HG03469 (cell line): ENCODE results near the gene PHLDB2.
"Not testable (repeated sequence)": the region's sequence is repeated elsewhere in the genome, so short reads cannot be mapped to it uniquely, and the experiment has no call there.

Experiments
- ATAC-seq: cut with Tn5 transposase; IDR thresholded peaks from one replicate; pipeline ENCODE4 v1.9.1; 2021; ENCODE audit warnings: mild to moderate bottlenecking, moderate library complexity, moderate number of reproducible peaks; ENCODE audit not compliant: unreplicated experiment

Gene PHLDB2

DNA sequence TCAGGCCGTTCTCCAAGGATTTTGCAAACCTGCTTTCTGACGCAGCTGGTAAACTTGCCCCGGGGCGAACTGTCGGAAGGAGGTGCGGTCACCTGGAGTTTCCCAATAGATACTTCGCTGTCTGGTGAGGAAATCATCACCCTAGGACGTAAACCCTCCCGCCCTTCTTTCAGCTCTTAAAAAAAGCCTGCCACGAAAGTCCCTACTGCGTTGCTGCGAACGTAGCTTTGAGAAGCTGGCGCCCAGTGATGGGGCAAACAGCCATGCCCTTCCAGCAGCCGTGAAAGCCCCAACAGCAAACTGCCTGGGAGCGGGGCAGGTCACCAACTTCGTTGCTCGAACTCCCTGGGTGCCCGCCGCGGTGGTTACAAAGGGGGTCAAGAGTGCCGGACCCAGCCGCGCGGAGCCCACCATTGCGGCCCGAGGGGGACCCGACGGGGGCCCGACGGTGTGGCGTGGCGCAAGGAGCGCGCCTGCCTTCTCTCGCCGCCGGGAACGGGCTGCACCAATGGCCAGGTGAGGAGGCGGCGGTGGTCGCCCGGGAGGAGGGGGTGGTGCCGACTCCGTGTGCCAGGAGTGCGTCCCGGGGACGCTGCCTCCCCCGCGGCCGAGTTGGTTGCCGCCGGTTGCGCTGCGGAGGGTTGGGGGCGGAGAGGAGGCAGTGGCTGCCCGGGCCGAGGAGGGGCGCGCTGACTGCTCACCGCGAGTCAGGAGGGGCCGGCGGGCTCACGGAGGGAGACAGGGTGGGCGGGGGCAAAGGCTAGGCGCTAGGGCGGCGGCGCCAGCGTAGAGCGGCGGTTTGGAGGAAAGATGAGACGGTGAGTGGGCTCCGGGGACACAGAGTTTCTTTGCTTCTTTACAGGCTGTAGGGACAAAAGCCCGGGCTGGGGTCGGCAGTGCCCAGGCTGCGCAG lies at the start of gene PHLDB2:
Gene PHLDB2, plus strand, starts transcription at position 205 of the 913 bp plus-strand sequence. CDS start 24,813 bp downstream, outside the sequence.
- ATAC-seq = no peak

DNA sequence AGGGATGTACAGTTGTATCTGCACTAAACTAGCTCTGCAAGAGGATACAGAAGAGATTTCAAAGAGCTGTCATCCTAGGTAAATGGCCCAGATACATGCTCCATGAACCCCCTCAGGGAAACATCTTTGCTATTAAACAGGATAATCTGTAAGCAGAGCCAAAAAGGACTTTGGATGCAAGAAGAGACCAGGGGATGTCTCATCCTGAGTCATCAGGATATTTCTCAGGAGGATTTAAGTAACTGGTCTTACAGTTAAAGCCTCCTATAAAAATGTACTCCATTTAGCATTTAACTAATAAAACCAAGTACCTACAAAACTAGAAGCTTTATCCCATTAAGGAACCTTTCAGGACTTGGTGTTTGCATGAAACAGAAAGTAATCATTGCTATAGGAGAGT lies 48.2 kb upstream of the PHLDB2 start:
- ATAC-seq = no peak

DNA sequence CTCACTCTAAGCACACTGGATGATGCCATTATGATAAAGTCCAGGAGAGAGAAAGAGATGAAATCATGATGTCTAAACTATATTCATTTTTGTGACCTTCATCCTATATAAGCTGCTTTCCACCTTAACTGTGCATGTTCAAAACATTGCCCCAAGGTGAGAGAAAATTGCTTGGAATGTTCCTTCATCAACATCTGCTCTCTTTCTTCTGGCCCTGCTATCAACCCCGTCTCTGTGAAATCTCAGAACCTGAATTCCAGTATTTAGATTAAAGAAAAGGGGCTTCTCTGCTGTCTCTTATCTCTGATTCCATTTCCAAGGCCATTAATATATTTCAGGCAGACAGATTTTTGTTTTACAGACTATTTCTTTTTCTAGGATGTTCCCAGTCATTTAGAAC lies 47.3 kb upstream of the PHLDB2 start:
- no peak for ATAC-seq

DNA sequence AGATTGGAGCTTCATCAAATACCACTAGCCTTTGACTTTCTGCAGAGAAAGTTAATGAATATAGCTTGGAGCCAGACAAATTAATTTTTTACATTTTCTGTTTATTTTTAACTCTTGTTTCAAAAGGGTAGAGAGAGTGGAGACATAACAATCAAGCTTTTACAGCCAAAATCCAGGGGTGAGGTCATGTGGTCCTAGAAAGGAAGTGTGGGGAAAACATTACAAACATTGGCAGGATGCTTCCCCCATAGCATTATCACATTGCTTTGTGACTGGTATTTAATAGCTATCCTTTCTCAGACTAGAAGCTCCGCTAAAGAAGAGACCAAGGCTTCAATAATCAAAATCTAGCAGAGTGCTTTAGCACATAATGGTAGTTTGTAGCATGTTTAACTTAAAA lies 46.4 kb upstream of the PHLDB2 start:
- no peak for ATAC-seq

DNA sequence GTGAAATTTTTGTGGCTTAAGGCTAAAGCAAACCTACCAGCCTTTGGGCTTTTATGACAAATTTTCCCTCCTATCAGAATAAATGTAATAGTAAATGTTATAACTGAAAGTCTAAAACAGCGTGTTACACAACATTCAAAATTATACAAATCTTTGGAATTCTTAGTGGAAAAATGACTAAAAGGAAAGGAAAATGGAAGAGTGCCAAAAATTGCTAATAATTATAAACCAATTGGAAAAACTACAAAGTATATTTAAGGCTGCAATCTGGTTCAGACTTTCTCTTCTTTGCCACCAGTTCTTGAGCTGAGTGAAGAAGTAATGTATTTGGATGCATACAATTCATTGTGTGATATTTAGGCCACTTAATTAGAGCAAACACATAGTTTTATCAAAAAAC lies 45.6 kb upstream of the PHLDB2 start:
- no peak for ATAC-seq

DNA sequence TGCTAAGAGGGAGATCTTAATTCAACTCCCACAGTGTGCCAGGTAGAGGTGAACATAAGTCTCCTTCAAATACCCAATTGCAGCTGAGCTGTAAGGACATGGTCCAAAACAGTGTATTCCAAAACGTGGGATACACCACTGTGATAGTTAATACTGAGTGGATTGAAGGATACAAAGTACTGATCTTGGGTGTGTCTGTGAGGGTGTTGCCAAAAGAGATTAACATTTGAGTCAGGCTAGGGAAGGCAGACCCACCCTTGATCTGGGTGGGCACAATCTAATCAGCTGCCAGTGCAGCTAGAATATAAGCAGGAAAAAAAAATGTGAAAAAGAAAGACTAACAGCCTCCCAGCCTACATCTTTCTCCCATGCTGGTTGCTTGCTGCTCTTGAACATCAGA lies 45.1 kb upstream of the PHLDB2 start:
- ATAC-seq = no peak

DNA sequence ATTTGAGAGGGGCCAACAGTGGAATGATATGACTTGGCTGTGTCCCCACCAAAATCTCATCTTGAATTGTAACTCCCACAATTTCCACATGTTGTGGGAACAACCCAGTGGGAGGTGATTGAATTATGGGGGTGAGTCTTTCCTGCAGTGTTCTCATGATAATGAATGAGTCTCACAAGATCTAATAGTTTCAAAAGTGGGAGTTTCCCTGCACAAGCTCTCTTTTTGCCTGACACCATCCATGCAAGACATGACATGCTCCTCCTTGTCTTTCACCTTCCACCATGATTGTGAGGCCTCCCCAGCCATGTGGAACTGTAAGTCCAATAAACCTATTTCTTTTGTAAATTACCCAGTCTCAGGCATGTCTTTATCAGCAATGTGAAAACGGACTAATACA lies 42.3 kb upstream of the PHLDB2 start:
- ATAC-seq = not testable (repeated sequence)

DNA sequence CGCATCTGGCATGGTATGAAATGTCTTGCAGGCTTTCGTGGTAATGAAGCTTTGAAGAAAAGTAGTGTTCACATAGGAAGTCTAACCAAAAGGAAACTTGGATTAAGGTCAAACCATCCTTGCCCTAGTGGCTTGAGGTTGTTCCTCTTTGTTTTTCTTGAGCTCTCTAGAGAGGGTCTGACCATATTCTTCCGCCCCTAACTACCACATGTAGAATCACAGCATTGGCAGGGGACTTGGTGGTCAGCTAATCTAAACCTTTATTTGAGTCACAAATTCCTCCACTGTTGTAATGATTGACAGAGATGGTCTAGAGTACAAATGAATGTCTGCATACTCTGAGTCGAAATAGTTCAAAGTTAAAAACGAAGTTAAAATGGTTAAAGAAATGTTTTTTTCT lies 39.1 kb upstream of the PHLDB2 start:
- ATAC-seq = no peak

DNA sequence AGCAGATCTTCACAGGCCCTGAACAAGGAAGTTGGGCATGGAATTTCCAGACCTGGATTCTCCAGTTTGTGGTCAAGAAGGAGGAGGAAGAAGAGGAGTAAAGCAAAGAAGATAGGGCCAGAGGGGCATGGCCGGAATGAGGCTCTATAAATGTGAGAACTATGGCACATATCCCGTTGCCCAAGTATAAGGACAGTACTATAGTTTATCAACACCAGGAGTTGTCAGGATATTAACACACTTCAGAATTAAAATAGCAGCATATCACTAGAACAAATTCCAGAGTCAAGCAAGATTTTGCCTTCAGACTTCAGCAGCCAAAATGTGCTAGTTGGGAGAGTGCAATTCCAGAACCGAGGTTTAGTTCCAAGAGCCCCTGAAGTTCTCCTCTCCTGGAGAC lies 38.4 kb upstream of the PHLDB2 start:
- ATAC-seq = no peak

DNA sequence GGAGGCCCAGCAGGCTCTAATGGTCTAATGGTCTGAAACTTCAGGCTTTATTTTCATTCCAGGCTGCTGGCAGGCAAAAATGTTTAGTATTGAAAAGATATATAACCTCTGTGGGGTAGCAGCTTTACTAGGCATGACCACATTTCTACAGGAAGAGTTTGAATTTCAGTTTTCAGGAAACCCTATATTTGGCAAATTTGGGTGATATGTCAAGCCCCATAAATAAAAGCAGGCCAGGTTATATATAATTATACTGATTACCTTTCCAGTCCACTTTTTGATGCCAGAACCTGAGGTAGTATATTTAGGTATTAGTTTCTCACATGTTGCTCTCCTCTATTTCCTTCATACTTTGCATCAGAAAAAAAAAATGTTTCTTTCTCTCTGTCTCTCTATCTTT lies 37.2 kb upstream of the PHLDB2 start:
- no peak for ATAC-seq

DNA sequence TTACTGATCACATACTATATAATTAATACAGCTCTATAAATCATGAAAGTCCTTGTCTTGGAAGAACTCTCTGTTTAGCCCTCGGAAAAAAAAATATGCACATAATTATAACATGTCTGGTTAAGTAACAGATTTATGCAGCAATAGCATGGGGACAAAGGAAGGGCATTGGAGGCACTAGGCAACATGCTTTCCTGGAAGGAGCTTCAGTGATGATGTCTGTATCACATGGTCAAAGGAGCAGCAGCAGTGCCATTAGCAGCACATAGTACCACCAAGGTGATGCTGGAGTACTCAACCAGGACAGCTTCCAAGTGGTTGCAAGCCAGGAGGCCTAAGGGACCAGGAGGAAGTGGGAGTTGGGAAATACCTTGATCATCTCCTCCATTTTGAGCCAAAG lies 36.3 kb upstream of the PHLDB2 start:
- no peak for ATAC-seq

DNA sequence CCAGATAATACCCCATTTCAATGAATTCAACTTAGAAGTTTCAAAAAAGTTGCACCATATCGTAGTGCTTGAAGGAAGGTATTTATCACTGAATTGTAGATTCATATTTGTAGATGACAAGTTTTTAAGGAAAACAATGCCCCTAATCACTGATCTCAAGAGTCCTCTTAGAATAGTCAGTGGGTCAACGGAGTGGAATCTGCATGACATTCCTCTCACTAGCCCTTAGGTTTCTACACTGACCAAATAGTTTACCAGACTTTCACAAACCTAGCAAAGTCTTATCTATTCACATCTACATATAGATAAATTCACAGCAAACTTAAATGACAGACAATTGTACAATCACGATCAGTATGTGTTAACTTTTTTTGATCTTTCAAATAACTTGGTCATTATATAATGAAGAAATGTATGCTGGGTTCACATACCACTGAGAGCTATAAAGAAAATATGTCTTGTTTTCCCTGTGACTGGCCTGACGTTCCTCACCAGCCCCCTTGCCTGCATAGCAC lies 35.7 kb upstream of the PHLDB2 start:
- ATAC-seq = no peak

DNA sequence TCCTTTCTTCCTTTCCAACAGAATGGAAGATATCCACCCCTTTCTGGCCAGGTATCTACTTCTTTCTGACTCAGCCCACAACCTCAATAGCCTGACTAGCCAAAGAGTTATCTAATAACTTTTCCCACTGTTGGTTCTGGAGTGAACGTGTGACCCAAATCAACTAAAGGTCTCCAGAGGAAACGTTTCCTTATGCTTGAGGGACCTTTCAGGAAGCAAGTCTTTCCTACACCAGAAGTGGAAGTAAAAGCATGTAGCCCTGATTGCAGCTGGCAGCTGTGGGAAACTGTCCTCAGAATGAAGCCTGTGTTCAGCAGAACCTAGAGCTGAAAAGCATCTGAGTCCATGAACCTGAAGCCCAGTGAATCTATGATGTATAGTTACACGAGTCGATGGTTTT lies 34.7 kb upstream of the PHLDB2 start:
- no peak for ATAC-seq

DNA sequence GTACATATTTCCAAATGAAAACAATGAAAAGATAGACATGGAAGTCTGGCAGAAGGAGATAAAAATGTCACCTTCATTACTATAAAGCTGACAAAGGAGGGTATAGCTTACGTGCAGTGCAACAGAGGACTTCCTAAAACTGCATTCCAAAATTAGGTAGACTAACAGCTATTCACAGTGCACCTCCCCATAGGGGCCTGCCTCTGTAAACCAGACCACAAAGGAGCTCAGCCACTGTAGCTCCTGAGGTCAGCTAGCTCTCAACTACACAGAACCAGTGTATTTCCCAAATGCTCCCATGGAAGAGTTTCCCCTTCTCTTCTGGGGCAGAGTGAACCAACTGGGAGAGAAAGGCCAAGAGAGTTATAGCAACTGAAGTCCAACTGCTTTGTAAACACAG lies 31.2 kb upstream of the PHLDB2 start:
- ATAC-seq = no peak

DNA sequence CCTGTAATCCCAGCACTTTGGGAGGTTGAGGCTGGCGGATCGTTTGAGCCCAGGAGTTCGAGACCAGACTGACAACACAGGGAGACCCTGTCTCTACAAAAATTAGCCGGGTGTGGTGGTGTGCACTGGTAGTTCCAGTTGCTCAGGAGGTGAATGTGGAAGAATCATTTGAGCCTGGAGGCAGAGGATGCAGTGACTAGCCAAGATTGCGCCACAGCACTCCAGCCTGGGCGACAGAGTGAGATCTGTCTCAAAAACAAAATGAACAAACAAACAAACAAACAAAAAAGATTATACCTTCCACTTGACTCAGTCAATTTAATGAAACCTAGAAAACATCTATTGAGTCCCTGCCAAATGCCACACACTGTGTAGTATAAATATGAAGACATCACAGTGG lies 30.5 kb upstream of the PHLDB2 start:
- no peak for ATAC-seq

DNA sequence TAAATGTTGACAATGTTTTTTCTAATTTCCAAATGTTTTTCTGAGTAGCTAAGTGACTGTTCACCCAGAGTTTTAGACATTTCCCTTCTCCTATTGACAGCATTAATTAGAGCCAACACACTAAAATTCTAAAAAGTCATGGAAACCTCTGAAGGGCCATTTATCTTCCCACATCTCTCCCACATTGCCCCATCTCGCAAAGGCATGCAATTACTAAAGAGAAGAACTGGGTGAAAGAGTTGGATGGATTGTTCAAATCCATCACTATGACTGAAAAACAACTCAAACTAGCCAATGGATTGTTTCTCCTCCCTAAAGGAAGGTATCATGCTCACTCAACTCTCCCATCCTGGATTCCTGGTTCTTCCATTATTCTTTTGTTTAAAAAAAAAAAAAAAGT lies 30.0 kb upstream of the PHLDB2 start:
- no peak for ATAC-seq

DNA sequence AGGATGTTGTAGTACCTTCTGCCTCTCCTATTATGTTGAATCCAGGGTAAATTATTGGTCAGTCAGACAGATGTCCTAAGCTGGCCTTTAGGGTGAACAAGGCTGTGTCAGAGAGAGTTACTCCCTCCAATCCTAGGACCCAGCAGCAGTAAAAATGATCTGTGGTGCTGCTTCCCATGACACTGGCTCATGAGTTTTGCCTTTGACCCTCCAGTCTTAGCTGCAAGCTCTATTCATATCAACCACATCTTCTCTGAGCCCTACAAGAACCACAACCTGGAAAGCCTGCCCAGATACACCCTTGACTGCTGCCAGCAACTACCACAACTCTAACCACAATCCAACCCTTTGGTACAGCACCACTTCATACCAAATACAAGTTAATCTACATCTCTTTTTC lies 27.2 kb upstream of the PHLDB2 start:
- ATAC-seq = no peak

DNA sequence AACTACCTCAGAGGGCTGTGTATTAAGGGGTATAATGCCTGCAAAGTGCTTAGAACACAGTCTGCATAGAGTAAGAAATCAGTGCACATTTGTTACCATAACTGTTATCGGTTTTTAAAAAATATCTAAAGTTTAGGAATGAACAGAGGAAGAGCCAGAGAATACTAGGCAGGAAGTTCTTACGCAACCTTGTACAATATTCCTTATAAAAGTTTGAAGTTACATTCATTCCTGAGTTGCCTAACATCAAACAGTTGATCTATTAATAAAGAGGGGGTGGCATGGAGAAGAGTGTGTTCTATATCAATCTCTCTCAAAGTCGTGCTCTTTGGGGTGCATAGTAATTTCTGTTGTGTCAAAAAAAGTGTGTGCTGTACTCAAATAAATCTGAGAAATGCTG lies 22.0 kb upstream of the PHLDB2 start:
- no peak for ATAC-seq

DNA sequence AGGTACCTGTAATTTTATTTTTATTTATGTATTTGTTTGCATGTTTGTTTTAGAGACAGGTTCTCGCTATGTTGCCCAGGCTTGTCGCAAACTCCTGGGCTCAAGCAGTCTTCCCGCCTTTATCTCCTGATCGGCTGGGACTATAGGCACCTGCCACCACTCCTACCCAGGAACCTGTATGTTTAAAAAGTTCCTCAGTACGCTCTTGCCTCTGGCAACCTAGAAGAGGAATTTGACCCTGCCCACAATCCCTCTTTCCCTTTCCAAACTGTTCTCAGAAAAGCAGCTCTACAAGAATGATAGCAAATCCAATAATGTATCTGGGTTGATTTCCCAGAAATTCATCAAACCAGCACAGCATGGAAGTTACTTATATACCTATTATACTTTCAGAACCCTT lies 20.9 kb upstream of the PHLDB2 start:
- ATAC-seq = no peak

DNA sequence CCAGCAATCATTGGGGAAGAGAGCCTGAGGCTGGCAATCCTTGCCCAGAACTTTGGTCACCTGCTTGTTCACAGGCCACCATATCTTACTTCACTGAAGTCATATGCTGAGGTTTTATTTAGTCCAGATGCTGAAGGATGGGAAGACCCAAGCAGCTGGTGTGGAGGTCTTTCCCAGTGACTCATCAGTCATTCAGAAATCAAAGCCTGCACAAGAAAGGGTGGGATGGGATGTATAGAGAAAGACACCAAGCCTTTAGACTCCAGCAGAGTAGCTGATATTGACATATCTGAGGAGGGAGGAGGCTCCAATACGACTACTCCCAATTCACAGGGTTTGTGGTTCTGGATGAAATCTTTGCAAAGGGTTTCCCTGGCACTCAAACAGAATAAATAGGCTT lies 13.0 kb upstream of the PHLDB2 start:
- no peak for ATAC-seq

DNA sequence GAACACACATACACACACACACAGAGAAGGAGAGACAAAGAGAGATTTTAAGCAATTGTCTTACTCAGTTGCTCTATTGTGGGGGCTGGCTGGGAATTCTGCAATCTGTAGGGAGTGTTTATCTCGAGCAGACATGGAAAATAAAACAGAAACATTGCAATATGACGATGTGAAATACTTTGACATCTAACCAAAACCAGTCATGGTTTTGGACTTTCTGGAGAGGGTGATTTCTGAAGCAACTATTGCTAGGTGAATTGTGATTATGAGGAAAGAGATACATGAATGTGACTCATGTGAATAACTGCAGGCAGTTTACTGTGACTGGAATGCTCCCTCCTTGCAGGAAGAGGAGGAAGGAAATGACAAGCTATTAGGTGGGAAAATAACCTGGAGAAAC lies 12.3 kb upstream of the PHLDB2 start:
- ATAC-seq = no peak

DNA sequence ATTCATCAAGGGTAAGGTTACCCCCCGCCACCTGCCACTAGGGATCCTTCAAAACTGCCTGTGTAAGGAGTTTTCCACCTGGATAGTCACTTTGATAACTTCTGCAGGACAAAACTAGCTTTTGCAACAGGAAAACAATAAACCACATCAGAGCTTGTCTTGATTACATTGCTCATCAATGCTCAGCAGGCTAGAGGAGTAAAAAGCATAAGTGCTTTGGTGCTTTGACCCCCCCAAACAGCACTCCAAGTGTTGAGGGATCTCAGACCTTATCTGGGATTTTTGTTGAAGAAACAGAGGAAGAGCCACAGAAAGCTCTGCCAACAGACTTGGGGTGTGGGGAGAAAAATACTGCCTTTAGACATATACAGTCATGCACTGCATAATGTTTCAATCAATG lies 10.8 kb upstream of the PHLDB2 start:
- ATAC-seq = no peak

DNA sequence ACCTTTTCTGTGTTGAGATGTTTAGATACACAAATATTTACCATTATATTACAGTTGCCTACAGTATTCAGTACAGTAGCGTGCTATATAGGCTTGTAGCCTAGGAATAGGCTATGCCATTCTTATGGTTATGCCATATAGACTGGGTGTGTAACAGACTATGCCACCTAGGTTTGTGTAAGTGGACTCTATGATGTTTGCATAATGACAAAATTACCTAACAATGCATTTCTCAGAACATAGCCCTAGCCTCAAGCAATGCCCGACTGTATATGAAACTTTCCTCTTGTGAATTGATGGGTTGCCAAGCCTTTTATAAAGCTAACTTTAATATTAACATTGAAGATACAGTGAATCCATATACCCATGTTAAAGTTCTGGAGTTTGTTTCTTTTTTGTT lies 10.3 kb upstream of the PHLDB2 start:
- no peak for ATAC-seq
